GM12865 (cell line): ENCODE measurements around the gene PLXNA2.

Source experiments
- DNase-seq: peaks from one replicate; pipeline ENCODE4 v3.0.0; 2010; ENCODE audit warnings: low read depth
- H3K4me3 ChIP-seq: 2 replicates; pipeline ENCODE4 v1.5.1; 2011; ENCODE audit warnings: mild to moderate bottlenecking, low read depth, low read length, control low read depth
- TF ChIP-seq, protein P1 (sequence below): IDR thresholded peaks from 2 replicates; pipeline ENCODE4 v1.5.1; 2011; ENCODE audit warnings: low read length, control low read depth, low read depth, inconsistent platforms; ENCODE audit not compliant: insufficient read depth; ENCODE audit errors: missing control alignments

Gene PLXNA2, protein sequence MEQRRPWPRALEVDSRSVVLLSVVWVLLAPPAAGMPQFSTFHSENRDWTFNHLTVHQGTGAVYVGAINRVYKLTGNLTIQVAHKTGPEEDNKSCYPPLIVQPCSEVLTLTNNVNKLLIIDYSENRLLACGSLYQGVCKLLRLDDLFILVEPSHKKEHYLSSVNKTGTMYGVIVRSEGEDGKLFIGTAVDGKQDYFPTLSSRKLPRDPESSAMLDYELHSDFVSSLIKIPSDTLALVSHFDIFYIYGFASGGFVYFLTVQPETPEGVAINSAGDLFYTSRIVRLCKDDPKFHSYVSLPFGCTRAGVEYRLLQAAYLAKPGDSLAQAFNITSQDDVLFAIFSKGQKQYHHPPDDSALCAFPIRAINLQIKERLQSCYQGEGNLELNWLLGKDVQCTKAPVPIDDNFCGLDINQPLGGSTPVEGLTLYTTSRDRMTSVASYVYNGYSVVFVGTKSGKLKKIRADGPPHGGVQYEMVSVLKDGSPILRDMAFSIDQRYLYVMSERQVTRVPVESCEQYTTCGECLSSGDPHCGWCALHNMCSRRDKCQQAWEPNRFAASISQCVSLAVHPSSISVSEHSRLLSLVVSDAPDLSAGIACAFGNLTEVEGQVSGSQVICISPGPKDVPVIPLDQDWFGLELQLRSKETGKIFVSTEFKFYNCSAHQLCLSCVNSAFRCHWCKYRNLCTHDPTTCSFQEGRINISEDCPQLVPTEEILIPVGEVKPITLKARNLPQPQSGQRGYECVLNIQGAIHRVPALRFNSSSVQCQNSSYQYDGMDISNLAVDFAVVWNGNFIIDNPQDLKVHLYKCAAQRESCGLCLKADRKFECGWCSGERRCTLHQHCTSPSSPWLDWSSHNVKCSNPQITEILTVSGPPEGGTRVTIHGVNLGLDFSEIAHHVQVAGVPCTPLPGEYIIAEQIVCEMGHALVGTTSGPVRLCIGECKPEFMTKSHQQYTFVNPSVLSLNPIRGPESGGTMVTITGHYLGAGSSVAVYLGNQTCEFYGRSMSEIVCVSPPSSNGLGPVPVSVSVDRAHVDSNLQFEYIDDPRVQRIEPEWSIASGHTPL (N-terminal part only)

DNA sequence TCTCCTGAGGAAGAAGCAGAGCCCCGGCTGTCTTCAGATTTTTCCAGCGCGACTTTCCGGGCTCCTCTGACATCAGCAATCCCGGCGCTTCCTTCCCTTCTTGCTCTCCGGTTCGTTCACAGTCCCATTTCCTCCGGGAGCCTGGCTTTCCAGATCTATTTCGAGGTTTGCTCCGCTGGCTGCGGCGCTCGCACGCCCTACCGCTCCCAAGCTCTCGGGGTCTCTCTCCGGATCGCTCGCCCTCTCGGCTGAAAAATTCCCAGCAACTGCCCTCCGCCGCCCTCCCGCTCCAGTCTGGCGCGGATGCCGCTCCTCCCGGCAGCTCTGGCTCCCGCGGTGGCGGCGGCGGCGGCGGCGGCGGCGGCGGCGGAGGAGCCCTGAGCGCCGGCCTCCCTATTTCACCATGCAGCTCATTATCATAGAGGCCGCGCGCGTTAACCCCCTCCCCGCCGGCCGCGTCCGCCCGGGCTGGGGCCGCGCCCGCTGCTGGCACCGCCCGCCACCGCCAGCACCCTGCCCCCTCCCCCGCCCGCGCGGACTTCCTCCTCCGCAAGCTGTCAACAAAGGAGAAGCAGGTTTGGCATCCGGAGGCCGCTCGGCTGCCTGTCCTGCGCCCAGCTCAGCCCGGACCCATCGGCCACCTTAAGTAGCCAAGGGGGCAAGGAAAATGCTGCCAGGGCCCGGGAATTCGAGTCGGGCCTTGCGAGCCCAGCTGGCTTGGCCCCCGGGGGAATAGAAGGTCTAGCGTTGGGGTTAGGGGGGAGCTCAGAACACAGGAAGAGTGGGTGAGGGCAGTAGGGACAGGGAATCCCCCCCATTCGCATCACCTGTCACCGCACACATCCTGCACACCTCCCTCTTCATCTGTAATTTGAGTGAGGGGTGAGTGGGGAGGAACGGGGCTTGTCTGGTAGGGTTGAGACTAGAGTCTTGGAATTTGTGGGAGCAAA is at the start of gene PLXNA2:
PLXNA2 (minus strand) TSS at position 418 of the 950 bp plus-strand sequence. CDS start 26,462 bp downstream, outside the sequence.
- TF ChIP-seq, protein P1, sequence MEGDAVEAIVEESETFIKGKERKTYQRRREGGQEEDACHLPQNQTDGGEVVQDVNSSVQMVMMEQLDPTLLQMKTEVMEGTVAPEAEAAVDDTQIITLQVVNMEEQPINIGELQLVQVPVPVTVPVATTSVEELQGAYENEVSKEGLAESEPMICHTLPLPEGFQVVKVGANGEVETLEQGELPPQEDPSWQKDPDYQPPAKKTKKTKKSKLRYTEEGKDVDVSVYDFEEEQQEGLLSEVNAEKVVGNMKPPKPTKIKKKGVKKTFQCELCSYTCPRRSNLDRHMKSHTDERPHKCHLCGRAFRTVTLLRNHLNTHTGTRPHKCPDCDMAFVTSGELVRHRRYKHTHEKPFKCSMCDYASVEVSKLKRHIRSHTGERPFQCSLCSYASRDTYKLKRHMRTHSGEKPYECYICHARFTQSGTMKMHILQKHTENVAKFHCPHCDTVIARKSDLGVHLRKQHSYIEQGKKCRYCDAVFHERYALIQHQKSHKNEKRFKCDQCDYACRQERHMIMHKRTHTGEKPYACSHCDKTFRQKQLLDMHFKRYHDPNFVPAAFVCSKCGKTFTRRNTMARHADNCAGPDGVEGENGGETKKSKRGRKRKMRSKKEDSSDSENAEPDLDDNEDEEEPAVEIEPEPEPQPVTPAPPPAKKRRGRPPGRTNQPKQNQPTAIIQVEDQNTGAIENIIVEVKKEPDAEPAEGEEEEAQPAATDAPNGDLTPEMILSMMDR = no peak
- DNase-seq = peak; percentile 54
- H3K4me3 ChIP-seq = peak within 1 kb of the TSS; percentile 45

DNA sequence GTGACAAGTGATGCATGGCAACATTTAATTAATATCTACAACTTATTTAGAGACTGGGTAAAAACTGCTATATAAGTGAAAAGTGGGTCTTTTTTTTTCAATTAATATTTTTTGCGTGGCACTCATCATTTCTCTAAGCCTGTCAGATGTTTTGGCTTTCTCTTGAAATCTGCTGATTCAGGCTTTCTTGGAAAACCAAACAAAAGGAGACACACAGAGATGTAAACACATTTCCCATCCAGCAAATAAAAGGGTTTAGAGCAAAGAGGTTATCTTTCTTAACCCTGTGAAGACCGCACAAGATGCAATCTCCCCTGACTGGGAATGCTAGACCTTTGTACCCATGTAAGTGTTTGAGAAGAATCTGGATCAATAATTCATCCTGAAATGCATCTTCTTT is 48.7 kb upstream of the PLXNA2 start:
- no peak for DNase-seq
- TF ChIP-seq, protein P1 = no peak
- H3K4me3 ChIP-seq = no peak overlapping the region

- DNase-seq = no peak
- TF ChIP-seq, protein P1 = no peak
- no peak overlapping the region for H3K4me3 ChIP-seq
These were observed 47.9 kb upstream of the PLXNA2 start for GRCh38 chr1:208291923-208292711.

- TF ChIP-seq, protein P1 = no peak
These were observed 46.9 kb upstream of the PLXNA2 start for GRCh38 chr1:208291129-208291528.

DNA sequence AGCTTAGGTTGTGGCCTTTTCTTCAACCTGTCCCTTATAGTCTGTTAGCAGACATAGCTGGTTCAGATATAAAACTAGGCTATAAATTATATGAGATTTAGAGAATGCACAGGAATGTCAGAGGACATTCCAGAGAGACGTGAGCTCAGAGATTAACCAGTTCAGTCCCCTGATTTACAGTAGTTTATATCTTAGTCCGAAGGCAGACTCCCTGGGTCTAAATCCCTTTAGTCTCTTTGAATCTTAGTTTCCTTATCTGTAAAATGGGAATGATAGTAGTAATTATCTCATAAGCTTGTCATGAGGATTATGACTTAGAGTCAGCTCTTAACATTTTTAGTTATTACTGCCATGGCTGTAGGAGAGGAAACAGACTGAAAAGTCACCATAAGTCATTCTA is 45.5 kb upstream of the PLXNA2 start:
- no peak overlapping the region for H3K4me3 ChIP-seq
- TF ChIP-seq, protein P1 = no peak
- DNase-seq = no peak

More at GRCh38 chr1:208291129-208291528, 46.9 kb upstream of the PLXNA2 start:
- H3K4me3 ChIP-seq = no peak overlapping the region
- no peak for DNase-seq
